Fibroblast of skin of scalp (primary cell): ENCODE data around the gene INPP4B.
"Not testable (repeated sequence)": the region's sequence is repeated elsewhere in the genome, so short reads cannot be mapped to it uniquely, and the experiment has no call there.

Source experiments
- DNase-seq: peaks from one replicate; pipeline ENCODE4 v3.0.0-alpha.2; 2013

INPP4B gene

GRCh38 chr4:142824368-142824767 lies 21.7 kb downstream of the INPP4B start:
- DNase-seq, result peak; percentile 42

DNA sequence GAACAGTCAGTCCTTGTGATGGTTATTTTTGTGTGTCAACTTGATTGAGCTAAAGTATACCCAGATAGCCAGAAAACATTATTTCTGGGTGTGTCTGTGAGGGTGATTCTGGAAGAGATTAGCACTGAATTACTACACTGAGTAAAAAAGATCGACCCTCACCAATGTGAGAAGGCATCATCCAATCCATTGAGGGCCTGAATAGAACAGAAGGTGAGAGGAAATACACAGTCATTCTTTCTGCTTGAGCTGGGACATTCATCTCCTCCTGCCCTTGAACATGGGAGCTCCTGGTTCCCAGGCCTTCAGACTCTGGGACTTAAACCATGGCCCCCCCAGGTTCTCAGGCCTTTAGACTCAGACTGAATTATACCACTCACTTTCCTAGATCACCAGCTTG lies 22.3 kb downstream of the INPP4B start:
- DNase-seq, result no peak

DNA sequence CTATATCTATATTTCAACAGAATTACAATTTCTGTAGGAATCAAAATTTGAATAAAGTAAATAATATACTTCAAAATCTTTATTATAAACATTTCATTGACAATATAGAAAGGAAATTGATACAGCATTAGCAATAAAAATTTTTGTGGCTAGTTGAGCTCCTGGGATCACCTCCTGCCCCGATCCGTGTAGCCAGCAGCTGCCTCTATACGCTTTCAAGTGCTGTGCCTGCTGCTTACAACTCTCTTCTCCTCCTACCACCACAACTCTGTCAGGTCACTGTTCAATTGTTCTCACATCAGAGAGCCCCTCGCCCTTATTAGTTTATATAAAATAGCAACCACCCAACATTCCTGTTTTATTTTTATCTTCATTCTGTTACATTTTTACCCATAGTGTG lies 27.6 kb downstream of the INPP4B start:
- DNase-seq, result no peak

DNA sequence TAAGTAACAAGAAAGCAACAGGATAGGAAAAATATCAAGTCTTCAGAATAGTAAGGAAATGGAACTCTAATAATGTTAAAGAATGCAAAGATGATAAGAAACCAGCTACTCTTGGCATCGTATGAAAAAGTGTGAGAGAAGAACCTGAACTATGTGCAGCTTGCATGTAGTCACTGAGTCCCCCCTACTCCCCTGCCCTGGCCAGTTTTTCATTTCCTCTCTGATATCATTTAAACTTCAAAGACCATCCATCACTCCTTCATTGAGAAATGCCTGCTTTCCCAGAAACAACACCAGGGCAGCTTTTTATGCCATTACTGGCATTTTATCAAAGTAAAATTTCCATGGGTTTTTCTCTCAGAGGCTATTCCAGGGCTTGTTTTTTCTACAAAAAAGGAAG lies 28.1 kb downstream of the INPP4B start:
- DNase-seq, result peak; percentile 21

DNA sequence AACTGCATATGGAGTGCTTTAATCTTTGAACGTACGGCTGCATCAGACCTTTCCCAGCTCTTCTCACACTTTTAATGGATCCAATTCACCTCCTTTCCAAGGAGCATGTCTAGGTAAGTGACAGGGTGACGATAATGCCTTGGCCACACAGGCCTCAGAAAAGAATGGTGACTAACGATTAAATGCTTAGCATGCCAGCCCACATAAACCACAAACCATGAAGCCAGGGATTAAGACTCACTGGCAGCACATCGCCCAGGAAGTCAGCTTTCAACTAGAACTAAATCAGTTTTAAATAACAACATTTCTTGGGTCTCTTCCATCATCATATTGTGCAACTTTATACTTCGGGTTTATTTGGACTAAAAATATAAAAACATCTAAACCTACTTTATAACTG lies 28.7 kb downstream of the INPP4B start:
- peak; percentile 93 for DNase-seq

DNA sequence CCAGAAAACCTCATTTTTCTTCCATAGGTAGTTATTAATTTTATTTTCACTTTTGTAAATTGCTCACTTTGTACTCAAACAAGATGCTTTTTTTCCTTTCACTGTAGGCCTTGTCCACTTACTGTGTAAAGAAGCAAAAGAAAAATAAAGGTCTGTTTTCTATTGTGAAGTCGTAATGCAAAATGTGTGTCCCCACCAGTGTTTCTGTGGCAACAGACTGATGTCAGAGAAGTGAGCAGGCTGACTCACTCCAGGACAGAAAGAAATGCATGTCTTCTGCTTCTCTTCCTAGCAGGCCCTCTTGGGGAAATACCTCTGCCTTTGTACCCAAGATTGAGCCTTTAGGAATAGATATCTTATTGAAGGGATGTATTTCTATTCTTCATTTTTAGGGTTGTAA lies 30.3 kb downstream of the INPP4B start:
- peak; percentile 69 for DNase-seq

- no peak for DNase-seq
Observed at GRCh38 chr4:142813388-142813787, 32.7 kb downstream of the INPP4B start.

DNA sequence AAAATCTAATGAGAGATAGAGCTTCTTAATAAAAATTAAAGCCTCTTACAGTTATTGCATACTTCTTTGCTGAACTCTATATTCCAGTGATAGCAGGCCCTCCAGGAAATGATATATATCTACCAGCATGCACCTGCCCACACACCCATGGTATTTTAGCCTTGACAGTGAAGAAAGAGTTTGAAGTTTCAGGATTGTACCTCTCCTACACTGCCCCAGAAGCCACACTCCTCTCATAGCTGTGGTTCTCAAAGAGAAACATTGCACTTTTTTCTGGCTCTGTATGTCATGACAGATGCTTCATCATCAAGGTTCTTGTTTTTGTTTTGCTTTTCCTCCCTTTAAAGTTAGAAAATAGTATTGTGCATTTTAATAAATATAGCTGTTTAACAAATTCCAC lies 34.0 kb downstream of the INPP4B start:
- DNase-seq, result no peak

- no peak for DNase-seq
Observed at GRCh38 chr4:142811034-142811433, 35.1 kb downstream of the INPP4B start.

- DNase-seq, result peak; percentile 5
Observed at GRCh38 chr4:142809559-142809958, 36.5 kb downstream of the INPP4B start.

- not testable (repeated sequence) for DNase-seq
Observed at GRCh38 chr4:142803879-142804278, 42.2 kb downstream of the INPP4B start.

DNA sequence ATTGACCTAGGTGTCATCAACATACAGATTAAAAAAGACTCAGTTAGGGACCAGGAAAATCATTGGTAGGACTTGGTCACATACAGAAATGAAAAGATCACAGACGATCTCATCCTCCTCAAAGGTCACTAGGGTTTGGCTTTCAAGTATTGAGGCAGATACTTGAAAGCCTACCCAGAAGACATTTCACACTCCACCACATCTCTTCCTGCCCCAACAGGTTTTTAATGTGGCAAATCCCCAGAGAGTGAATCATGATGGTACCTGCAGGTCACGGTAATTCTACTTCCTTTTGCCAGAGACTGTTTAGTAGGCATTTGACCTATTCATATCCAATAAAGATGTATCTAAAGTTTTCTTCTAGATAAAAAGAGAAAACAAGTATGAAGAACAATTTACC lies 44.1 kb downstream of the INPP4B start:
- no peak for DNase-seq

GRCh38 chr4:142781114-142781513 lies 65.0 kb downstream of the INPP4B start:
- peak; percentile 1 for DNase-seq

- no peak for DNase-seq
Observed at GRCh38 chr4:142778900-142779299, 67.2 kb downstream of the INPP4B start.

- DNase-seq, result peak; percentile 26
Observed at GRCh38 chr4:142778430-142778829, 67.7 kb downstream of the INPP4B start.

DNA sequence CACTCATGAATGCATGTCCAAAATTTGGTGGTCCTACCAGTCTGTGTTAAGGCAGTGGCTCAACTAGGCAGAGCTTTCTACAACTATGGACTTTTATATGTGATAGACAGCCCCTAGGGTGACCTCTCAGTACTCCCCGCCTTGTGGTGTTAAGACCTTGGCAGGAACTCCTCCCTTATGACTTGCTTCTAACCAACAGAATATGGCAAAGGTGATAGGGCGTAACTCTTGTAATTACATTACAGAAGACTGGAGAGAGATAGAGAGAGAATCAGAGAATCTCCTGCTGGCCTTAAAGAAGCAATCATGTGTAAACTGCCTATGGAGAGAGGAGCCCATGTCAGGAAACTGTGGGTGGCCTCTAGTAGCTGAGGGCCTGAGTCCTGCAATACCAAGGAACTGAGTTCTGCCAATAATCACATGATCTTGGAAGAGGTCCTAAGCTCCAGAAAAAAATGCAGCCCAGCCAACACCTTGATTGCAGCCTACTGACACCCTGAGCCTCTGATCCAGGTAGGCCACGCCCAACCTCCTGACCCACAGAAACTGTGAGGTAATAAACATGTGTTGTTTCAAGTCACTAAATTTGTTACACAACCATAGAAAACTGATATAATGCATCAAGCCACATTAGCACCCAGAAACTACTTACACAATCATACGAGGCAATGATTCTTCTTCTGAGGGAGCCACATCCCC lies 68.9 kb downstream of the INPP4B start:
- DNase-seq, result no peak

DNA sequence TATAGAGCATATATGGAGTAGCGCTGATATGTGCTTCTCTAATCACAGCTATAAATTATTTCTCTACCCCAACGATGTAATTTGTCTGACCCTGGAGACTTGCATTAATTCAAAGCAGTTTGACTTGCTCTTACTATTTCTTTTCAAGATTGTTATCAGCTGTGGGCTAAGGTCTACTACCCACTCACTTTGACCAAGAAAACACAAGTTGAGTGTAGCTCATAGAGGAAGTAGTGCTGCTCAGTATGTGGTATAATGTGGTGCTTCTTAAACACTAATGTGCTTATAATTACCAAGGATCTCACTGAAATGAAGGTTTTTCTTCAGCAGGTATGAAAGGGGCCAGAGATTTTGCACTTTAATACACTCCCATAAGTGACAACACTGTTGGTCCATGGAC lies 70.1 kb downstream of the INPP4B start:
- DNase-seq, result no peak

DNA sequence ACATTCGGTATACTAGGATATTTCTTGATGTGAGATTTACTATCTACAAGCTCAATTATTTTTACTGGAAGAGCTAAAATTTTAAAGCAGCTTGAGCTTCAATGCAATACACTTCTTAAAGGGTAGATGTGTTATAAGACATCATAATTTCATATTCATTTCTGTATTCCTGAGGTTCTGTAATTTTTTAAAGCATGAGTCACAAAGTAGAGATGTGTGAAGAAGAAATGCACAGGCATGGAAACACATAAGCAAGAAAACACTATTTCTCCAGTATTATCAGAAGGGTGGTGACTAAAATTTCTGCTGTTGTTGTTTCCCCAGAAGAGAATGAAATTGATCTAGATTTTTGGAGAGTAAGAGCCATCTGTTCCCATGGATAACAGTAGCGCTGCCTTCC lies 72.6 kb downstream of the INPP4B start:
- no peak for DNase-seq

GRCh38 chr4:142762280-142762679 lies 83.8 kb downstream of the INPP4B start:
- no peak for DNase-seq

DNA sequence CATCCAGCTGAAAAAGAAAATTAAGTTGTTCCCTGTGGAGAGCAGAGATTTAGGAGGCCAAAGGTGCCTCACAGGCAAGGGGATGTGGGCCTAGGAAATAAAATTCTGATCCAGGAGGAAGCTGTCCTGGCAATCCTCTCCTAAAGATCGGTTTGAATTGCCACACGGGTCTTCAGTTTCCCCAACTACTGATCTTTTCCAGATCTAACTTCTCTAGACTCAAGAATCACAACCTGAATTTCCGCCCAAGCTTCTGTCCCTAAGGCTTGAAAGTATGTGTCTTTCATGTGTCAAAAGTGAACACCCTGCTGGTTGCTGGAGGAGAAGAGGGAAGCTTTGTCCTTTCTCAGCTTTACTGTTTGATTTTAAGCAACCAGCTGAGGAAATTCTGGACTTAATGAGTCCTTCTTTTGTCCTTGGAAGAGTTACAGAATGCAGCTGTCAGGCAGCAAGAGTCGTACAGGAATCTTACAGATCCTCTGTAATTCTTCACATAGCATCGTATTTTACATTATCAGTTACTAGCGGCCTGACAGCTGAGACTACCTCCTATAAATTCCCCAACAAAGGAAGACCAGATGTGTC lies 93.8 kb downstream of the INPP4B start:
- DNase-seq, result no peak

DNA sequence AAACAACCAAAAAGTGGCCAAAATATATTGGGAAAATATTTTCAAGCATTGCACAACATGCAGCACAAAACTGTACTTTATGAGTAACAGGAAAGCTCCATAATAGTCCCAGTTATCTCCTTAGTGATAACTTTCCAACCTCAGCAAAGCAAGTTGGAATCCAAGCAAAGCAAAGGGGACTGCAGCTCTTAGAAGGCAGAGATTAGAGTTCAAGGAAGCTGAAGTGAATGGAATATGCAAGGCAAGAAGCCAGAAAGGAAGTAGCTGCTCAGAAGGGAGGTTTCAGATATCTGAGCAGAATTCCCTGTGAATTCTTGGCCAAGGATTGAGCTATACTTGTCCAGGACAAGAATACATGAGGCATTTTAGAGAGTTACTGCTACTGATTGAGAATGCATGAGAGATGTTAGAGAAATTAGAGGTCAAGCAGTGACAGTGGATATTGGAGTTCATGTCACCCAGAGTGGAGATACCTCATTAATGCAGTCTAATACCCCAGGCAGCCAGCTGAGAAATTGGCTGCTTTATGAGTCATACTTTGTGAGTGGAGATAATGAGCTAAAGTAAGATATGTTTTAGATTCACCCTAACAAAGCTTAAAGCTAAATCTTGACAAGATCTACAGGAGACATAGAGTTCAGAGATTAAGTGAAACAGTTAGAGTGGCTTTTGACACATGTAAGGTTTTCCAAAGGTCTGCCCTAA lies 102.8 kb downstream of the INPP4B start:
- peak; percentile 25 for DNase-seq

GRCh38 chr4:142741995-142742394 lies 104.1 kb downstream of the INPP4B start:
- DNase-seq, result no peak

GRCh38 chr4:142728233-142728632 lies 117.9 kb downstream of the INPP4B start:
- DNase-seq, result no peak

- no peak for DNase-seq
Observed at GRCh38 chr4:142727149-142727548, 119.0 kb downstream of the INPP4B start.
